Neural cell (in vitro differentiated cells): Measurements from ENCODE around the gene COL27A1. TPM values are rescaled to one million over a fixed set of nuclear protein-coding genes. Genes with fewer than 3 reads are reported as not detected.

ENCODE experiments used
- H2AFZ ChIP-seq: fragments of 200-600, 300-800 bp; sonication (generic), shearing (Covaris generic); 2 replicates; pipeline ENCODE4 v1.6.0; 2014; ENCODE audit warnings: low read depth, mild to moderate bottlenecking, antibody characterized with exemption, low read length, moderate library complexity
- H3F3A ChIP-seq: fragments of 200-600 bp; shearing (Covaris generic); 2 replicates; pipeline ENCODE4 v1.6.1; 2016; ENCODE audit warnings: mild to moderate bottlenecking, moderate library complexity, mixed read lengths, antibody characterized with exemption, low read length; ENCODE audit not compliant: insufficient read depth, poor library complexity, severe bottlenecking
- H3K27ac ChIP-seq: fragments of 200-600, 300-800 bp; sonication (generic), shearing (Covaris generic); 2 replicates; pipeline ENCODE4 v1.5.1; 2014; ENCODE audit warnings: mild to moderate bottlenecking, low read length, moderate library complexity
- H3K27me3 ChIP-seq: fragments of 300-800, 200-600 bp; sonication (generic), shearing (Covaris generic); 2 replicates; pipeline ENCODE4 v1.6.0; 2014; ENCODE audit warnings: mild to moderate bottlenecking, low read depth, low read length, moderate library complexity; ENCODE audit not compliant: insufficient read depth
- H3K36me3 ChIP-seq: fragments of 300-800, 200-600 bp; sonication (generic), shearing (Covaris generic); 2 replicates; pipeline ENCODE4 v1.5.1; 2014; ENCODE audit warnings: mild to moderate bottlenecking, antibody characterized with exemption, low read length, moderate library complexity; ENCODE audit not compliant: insufficient read depth
- H3K4me2 ChIP-seq: fragments of 300-800, 200-600 bp; sonication (generic), shearing (Covaris generic); 2 replicates; pipeline ENCODE4 v1.6.0; 2014; ENCODE audit warnings: mild to moderate bottlenecking, low read length
- H3K4me3 ChIP-seq: fragments of 300-800, 200-600 bp; sonication (generic), shearing (Covaris generic); 2 replicates; pipeline ENCODE4 v1.5.1; 2014; ENCODE audit warnings: mild to moderate bottlenecking, low read length, moderate library complexity
- H3K79me2 ChIP-seq: fragments of 200-600 bp; shearing (Covaris generic); replicated peaks from 2 replicates; pipeline ENCODE4 v1.6.0; 2014; ENCODE audit warnings: mild to moderate bottlenecking, low read length, moderate library complexity; ENCODE audit not compliant: insufficient read depth
- H3K9ac ChIP-seq: fragments of 300-800, 200-600 bp; sonication (generic), shearing (Covaris generic); 2 replicates; pipeline ENCODE4 v1.6.1; 2016; ENCODE audit warnings: mild to moderate bottlenecking, low read length, mixed read lengths
- H3K9me2 ChIP-seq: fragments of 200-600 bp; shearing (Covaris generic); 2 replicates; pipeline ENCODE4 v1.6.1; 2016; ENCODE audit warnings: mild to moderate bottlenecking, low read length, mixed read lengths; ENCODE audit not compliant: insufficient read depth
- H3K9me3 ChIP-seq: fragments of 200-600, 300-800 bp; sonication (generic), shearing (Covaris generic); 2 replicates; pipeline ENCODE4 v1.6.1; 2016; ENCODE audit warnings: mild to moderate bottlenecking, mixed run types, low read length, moderate library complexity, mixed read lengths
- H4K20me1 ChIP-seq: fragments of 200-600 bp; shearing (Covaris generic); 2 replicates; pipeline ENCODE4 v1.6.1; 2016; ENCODE audit warnings: mild to moderate bottlenecking, mixed run types; ENCODE audit not compliant: insufficient read depth
- CTCF ChIP-seq: fragments of 450-650 bp; IDR thresholded peaks from 2 replicates; pipeline ENCODE4 v1.5.1; 2014; ENCODE audit warnings: antibody characterized with exemption, mild to moderate bottlenecking, moderate library complexity; ENCODE audit not compliant: poor library complexity, severe bottlenecking
- EP300 ChIP-seq: fragments of 450-650 bp; conservative IDR thresholded peaks from 2 replicates; pipeline ENCODE4 v1.6.1; 2014; ENCODE audit warnings: antibody characterized with exemption, mild to moderate bottlenecking, moderate library complexity; ENCODE audit not compliant: poor library complexity, severe bottlenecking
- EZH2 ChIP-seq: fragments of 200-600, 300-800 bp; shearing (Covaris generic), sonication (generic); IDR thresholded peaks from 2 replicates; pipeline ENCODE4 v1.6.1; 2014; ENCODE audit warnings: antibody characterized with exemption, low read length, borderline replicate concordance, mild to moderate bottlenecking; ENCODE audit not compliant: insufficient read depth, poor library complexity, severe bottlenecking
- MXI1 ChIP-seq: fragments of 450-650 bp; conservative IDR thresholded peaks from 2 replicates; pipeline ENCODE4 v1.6.1; 2014; ENCODE audit warnings: antibody characterized with exemption, mild to moderate bottlenecking; ENCODE audit not compliant: poor library complexity, severe bottlenecking
- POLR2AphosphoS5 ChIP-seq: IDR thresholded peaks from 2 replicates; pipeline ENCODE4 v1.6.1; 2012
- RAD21 ChIP-seq: fragments of 450-650 bp; conservative IDR thresholded peaks from 2 replicates; pipeline ENCODE4 v1.6.1; 2014; ENCODE audit warnings: antibody characterized with exemption, mild to moderate bottlenecking, moderate library complexity
- REST ChIP-seq: IDR thresholded peaks from 2 replicates; pipeline ENCODE4 v1.6.1; 2012; ENCODE audit warnings: borderline replicate concordance
- SMC3 ChIP-seq: fragments of 450-650 bp; conservative IDR thresholded peaks from 2 replicates; pipeline ENCODE4 v1.6.1; 2014; ENCODE audit warnings: antibody characterized with exemption, mild to moderate bottlenecking, moderate library complexity; ENCODE audit not compliant: poor library complexity
- TAF1 ChIP-seq: IDR thresholded peaks from 2 replicates; pipeline ENCODE4 v1.6.1; 2012; ENCODE audit warnings: low read depth
- polyA plus RNA-seq: library from polyadenylated mRNA; depleted of rRNA; stranded (reverse); fragments of >200 nt; gene quantifications from 2 replicates; pipeline ENCODE4 v1.2.3, GENCODE V29; 2014

The COL27A1 gene
- polyA plus RNA-seq, 1 donor from 2014 or later, result 0.25 TPM

GRCh38 chr9:114287001-114287762, 131.8 kb downstream of the COL27A1 start:
- Histone ChIP-seq H3K27ac (no peak overlapping the region), H3K9me3 (no peaks in the 10 kb centered on the region), H2AFZ (no peak overlapping the region), H3K36me3 (no peaks in the 10 kb centered on the region), H3K79me2 (no peaks in the 10 kb centered on the region), H3F3A (no peaks in the 10 kb centered on the region), H3K9ac (no peak overlapping the region), H3K27me3 (no peaks in the 10 kb centered on the region), H3K4me2 (no peak overlapping the region), H3K4me3 (no peak overlapping the region), H4K20me1 (no peaks in the 10 kb centered on the region), H3K9me2 (no peaks in the 10 kb centered on the region)
- TF ChIP-seq EZH2 (no peak), CTCF (no peak), RAD21 (no peak), POLR2AphosphoS5 (no peak), REST (no peak), TAF1 (no peak), MXI1 (no peak), SMC3 (no peak), EP300 (no peak)

GRCh38 chr9:114287763-114288192, 132.4 kb downstream of the COL27A1 start:
- H3K9me3 ChIP-seq, result no peaks in the 10 kb centered on the region
- no peaks in the 10 kb centered on the region for H3K27me3 ChIP-seq
- H3K79me2 ChIP-seq, result no peaks in the 10 kb centered on the region
- no peak overlapping the region for H3K4me2 ChIP-seq
- TF ChIP-seq TAF1, result no peak
- no peak overlapping the region for H3K9ac ChIP-seq
- H3F3A ChIP-seq, result no peaks in the 10 kb centered on the region
- no peaks in the 10 kb centered on the region for H4K20me1 ChIP-seq
- no peak overlapping the region for H2AFZ ChIP-seq
- H3K27ac ChIP-seq, result no peak overlapping the region
- no peaks in the 10 kb centered on the region for H3K9me2 ChIP-seq
- H3K36me3 ChIP-seq, result no peaks in the 10 kb centered on the region
- no peak overlapping the region for H3K4me3 ChIP-seq
